Transverse colon (tissue), 4 donors: ENCODE measurements around the gene TCF3.

Source experiments
- CTCF ChIP-seq, 5 experiments: fragments of 200-600 bp in 3 of 5; fragments of 450-650 bp in 2 of 5; sonication (generic) in 3 of 5; IDR thresholded peaks; 1 replicate in 2 of 5; 2 replicates in 3 of 5; pipeline ENCODE4 v1.5.1; 2016 to 2017; ENCODE audit warnings: antibody characterized with exemption in 5 of 5, inconsistent platforms in 3 of 5, mild to moderate bottlenecking in 2 of 5, moderate library complexity in 1 of 5
- EP300 ChIP-seq: sonication (generic); formaldehyde crosslinking; IDR thresholded peaks from one replicate; pipeline ENCODE4 v1.6.1; 2017; ENCODE audit warnings: antibody characterized with exemption, low read depth
- POLR2A ChIP-seq: fragments of 450-650 bp; IDR thresholded peaks from one replicate; pipeline ENCODE4 v1.6.1; 2016; ENCODE audit warnings: antibody characterized with exemption, mild to moderate bottlenecking, moderate library complexity
- POLR2AphosphoS5 ChIP-seq, 3 donors: sonication (generic); formaldehyde crosslinking; IDR thresholded peaks; one replicate each; pipeline ENCODE4 v1.6.1; 2016; ENCODE audit warnings: antibody characterized with exemption in 3 of 3

- no peak for TF ChIP-seq POLR2A
- no peak for TF ChIP-seq CTCF (IDR thresholded peaks at IDR 0.05)
- TF ChIP-seq EP300: no peak
- no peak for TF ChIP-seq POLR2AphosphoS5 (IDR thresholded peaks at IDR 0.05)
Measured at GRCh38 chr19:1636325-1637236, 15.8 kb downstream of the TCF3 start.
